ENCODE results near the gene OGDHL. TPM values are rescaled to one million over a fixed set of nuclear protein-coding genes. Genes with fewer than 3 reads are reported as not detected.

OGDHL gene
- polyA plus RNA-seq, 5 donors = 0.45 to 1.6 (median 0.60) TPM

GRCh38 chr10:49690698-49691356 lies 71.3 kb downstream of the OGDHL start:
- no peak for DNase-seq

- no peak for DNase-seq
Observed at GRCh38 chr10:49689882-49690510, 72.1 kb downstream of the OGDHL start.

- no peak for DNase-seq
Observed at GRCh38 chr10:49688920-49689319, 73.2 kb downstream of the OGDHL start.

- DNase-seq = no peak
Observed at GRCh38 chr10:49688261-49688846, 73.8 kb downstream of the OGDHL start.

- no peak for DNase-seq
Observed at GRCh38 chr10:49686651-49687050, 75.5 kb downstream of the OGDHL start.

Other genes starting within 250 kb of the OGDHL start
- 10 to 100 TPM; 12.0 to 22.8 (median 20.7) TPM for gene ERCC6, start 223.2 kb downstream of the OGDHL start, polyA plus RNA-seq (ENCODE audit: insufficient read depth in 1 of 5, insufficient read length in 5 of 5, low replicate concordance in 1 of 5)
- under 1 TPM in 1 of 5 donors, not detected in 4; 0.05 TPM for gene SLC18A3, start 152.0 kb downstream of the OGDHL start, polyA plus RNA-seq (ENCODE audit: insufficient read depth in 1 of 5, insufficient read length in 5 of 5, low replicate concordance in 1 of 5)
- gene CHAT, start 148.3 kb downstream of the OGDHL start, polyA plus RNA-seq (ENCODE audit: insufficient read depth in 1 of 5, insufficient read length in 5 of 5, low replicate concordance in 1 of 5) = not detected
- under 1 TPM in 1 of 5 donors, not detected in 4; 0.07 TPM for gene C10orf53, start 82.7 kb downstream of the OGDHL start, polyA plus RNA-seq (ENCODE audit: insufficient read depth in 1 of 5, insufficient read length in 5 of 5, low replicate concordance in 1 of 5)
- gene PARG, start 179.7 kb upstream of the OGDHL start, polyA plus RNA-seq (ENCODE audit: insufficient read depth in 1 of 5, insufficient read length in 5 of 5, low replicate concordance in 1 of 5) = 10 to 100 TPM; 22.3 to 31.3 (median 29.8) TPM
- gene TIMM23B, start 179.7 kb upstream of the OGDHL start, polyA plus RNA-seq (ENCODE audit: insufficient read depth in 1 of 5, insufficient read length in 5 of 5, low replicate concordance in 1 of 5) = 10 to 100 TPM; 14.1 to 20.1 (median 17.6) TPM
- gene AGAP6, start 226.1 kb upstream of the OGDHL start, polyA plus RNA-seq (ENCODE audit: insufficient read depth in 1 of 5, insufficient read length in 5 of 5, low replicate concordance in 1 of 5) = 10 to 100 TPM; 23.0 to 31.9 (median 26.0) TPM